H1 (cell line): ENCODE results near the gene MILR1. TPM values are rescaled to one million over a fixed set of nuclear protein-coding genes. Genes with fewer than 3 reads are reported as not detected.

Source experiments
- EZH2 ChIP-seq: fragments of 200-600 bp; sonication (generic); IDR thresholded peaks from 2 replicates; pipeline ENCODE4 v1.7.1; 2012; ENCODE audit warnings: low read depth, mild to moderate bottlenecking, moderate library complexity, low read length, inconsistent platforms; ENCODE audit not compliant: severe bottlenecking
- SRF ChIP-seq: IDR thresholded peaks from 2 replicates; pipeline ENCODE4 v1.6.1; 2011; ENCODE audit warnings: mild to moderate bottlenecking, low read depth, low read length, moderate library complexity
- polyA plus RNA-seq, 7 experiments: library from polyadenylated mRNA; depleted of rRNA in 3 of 7; stranded (reverse) in 5 of 7; unstranded in 2 of 7; fragments of >200 nt in 5 of 7; fragments of 200-250 nt in 2 of 7; gene quantifications; 1 replicate in 5 of 7; 2 replicates in 1 of 7; 4 replicates in 1 of 7; pipeline versions ENCODE4 v1.2.1 to v1.2.3, GENCODE V29; 2011 to 2013; ENCODE audit warnings: missing spikeins in 2 of 7, mixed read lengths in 2 of 7
- total RNA-seq: library from RNA; stranded (reverse); fragmentation: NEBNext Ultra II Directional; extraction: Animal tissue kit (Norgen Biotek cat#: 25700); gene quantifications from 2 replicates; pipeline ENCODE4 v1.2.1, GENCODE V29; 2021
- TF ChIP-seq, protein P1 (sequence below): IDR thresholded peaks from 2 replicates; pipeline ENCODE4 v1.6.1; 2012; ENCODE audit warnings: low read length, inconsistent platforms

The MILR1 gene
- total and polyA plus RNA-seq, 2 of the 8 experiments (the other 6 are each of a cell fraction or from before 2014, with no cell fraction given): not detected

DNA sequence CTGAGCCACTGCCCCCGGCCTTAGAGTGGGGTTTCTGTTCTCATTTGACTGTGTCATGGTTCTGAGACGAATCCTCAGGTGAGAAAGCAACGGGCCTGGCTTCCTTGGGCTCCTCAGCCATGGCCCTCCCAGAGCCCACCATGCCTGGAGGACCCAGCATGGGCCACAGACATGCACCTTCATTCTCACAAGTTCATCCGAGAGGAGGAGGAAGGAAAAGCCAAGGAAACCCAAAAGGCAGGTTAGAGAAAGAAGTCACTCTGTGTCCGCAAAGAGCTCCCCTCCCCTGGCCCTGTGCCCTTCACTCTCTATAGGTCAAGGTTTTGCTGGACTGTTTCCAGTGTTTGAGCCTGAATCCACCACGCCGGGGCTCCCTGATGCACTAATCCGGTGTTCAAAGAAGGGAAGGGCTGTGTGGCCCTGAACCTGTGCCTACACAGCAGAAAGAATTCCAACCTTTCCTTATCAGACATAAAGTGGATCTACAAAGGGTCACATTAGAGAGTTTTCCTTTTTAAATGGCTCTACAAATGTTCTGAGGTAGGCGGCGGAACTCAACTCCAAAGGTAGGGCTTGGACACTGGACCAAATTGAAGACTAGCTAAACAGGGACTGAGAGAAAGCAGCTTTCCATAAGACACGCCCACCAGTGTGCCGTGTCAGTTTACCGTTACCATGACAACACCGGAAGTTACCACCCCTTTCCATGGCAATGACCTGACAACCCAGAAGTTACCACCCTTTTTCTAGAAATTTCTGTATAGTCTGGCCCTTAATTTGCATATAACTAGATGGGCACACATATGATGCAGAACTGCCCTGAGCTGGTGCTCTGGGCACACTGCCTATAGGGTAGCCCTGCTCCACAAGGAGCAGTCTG, 42.4 kb upstream of the MILR1 start (continued):
- TF ChIP-seq, protein P1, sequence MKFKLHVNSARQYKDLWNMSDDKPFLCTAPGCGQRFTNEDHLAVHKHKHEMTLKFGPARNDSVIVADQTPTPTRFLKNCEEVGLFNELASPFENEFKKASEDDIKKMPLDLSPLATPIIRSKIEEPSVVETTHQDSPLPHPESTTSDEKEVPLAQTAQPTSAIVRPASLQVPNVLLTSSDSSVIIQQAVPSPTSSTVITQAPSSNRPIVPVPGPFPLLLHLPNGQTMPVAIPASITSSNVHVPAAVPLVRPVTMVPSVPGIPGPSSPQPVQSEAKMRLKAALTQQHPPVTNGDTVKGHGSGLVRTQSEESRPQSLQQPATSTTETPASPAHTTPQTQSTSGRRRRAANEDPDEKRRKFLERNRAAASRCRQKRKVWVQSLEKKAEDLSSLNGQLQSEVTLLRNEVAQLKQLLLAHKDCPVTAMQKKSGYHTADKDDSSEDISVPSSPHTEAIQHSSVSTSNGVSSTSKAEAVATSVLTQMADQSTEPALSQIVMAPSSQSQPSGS: no peak
- TF ChIP-seq EZH2 (no peak), SRF (no peak)
- TF ChIP-seq, all 59 proteins: peak for 0
